NCI-H146 (cell line): ENCODE data around the gene ABTB2.

Experiments used
- DNase-seq: peaks from one replicate; lab custom pipeline; 2025; lab: John Stamatoyannopoulos, UW

ABTB2 gene

DNA sequence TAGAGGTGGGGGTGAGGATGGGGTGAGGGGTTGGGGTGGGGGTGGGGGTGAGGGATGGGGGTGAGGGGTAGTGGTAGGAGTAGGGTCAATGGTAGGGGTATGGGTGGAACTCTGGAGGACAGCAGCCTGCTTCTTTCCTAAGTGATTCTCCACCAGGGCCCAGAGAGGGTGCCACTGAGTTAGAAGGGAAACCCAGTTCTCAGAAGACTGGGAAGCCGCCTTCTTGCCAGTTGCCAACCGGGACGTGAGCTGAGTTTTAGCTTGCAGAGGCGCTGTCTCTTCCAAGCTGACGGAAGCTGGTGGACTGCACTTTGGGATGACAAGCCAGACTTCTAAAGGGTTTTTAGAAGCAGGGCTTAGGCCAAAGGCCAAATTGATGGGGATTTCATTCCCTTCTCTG lies 148.0 kb downstream of the ABTB2 start:
- no peak for DNase-seq

DNA sequence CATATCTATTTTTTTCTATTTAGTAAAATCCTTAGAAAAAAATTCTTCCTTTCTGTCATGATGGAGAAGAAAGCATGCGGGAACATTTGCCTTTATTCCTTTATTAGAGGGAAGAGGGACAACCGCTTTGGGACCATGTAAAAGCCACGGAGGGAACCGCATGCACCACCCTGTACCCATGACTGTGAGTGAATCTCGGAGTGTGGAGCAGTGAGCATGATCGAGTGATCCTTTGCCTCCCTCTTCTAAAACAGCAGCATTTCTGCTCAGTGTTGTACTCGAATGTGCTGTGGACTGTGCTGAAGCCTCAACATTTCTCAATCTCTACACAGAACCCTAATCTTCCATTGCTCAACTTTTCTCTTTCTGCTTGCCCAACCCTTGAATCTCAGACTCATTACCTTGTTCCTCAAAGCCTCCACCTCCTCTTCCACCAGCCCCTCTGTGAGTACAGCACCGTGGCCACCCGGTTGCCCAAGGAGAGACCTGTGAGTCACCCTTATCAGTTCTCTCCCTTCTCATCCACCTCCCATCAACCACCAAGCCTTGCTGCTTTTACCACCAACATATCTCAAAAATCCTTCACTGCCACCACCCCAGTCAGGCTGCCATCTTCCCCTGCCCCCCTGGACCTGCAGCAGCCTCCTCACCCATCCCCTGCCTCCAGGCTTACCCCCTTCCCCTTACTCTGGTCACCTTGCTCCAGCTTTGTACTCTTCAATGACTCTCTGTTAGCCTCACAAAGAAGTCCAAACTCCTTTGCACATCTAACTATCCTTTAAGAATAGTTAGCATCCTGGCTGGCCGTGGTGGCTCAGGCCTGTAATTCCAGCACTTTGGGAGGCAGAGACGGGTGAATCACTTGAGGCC lies 149.3 kb downstream of the ABTB2 start:
- DNase-seq = no peak

DNA sequence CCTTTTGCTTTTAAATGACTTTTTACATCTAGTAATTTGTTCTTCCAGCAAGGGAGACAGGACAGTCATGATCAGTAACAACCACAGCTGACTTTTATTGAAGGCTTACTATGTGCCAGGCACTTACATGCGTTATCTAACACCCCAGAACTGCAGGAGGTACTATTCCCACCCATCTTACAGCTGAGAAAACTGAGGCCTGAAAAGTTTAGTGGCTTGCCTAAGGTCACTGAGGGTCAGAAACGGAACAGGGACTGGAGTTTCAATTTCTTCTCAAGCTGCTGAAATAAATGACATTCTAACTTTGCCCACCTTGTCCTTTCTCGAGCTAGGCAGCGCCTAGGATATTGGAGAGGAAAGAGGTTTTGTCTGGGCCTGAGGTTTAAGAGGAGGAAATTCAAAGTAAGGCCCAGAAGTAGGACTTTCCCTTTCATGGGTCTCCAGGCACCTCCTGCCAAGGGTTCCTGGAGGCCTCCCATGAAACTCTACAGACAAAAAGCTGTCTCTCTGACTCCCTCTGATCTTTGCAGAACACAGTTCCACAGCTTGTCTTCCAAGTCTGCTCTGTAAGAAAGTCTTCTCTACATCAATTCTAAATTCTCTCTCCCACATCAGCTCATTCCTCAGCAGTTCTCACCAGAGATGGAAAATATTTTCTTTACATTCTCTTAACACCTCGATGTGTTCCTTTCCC lies 150.2 kb downstream of the ABTB2 start:
- no peak for DNase-seq

DNA sequence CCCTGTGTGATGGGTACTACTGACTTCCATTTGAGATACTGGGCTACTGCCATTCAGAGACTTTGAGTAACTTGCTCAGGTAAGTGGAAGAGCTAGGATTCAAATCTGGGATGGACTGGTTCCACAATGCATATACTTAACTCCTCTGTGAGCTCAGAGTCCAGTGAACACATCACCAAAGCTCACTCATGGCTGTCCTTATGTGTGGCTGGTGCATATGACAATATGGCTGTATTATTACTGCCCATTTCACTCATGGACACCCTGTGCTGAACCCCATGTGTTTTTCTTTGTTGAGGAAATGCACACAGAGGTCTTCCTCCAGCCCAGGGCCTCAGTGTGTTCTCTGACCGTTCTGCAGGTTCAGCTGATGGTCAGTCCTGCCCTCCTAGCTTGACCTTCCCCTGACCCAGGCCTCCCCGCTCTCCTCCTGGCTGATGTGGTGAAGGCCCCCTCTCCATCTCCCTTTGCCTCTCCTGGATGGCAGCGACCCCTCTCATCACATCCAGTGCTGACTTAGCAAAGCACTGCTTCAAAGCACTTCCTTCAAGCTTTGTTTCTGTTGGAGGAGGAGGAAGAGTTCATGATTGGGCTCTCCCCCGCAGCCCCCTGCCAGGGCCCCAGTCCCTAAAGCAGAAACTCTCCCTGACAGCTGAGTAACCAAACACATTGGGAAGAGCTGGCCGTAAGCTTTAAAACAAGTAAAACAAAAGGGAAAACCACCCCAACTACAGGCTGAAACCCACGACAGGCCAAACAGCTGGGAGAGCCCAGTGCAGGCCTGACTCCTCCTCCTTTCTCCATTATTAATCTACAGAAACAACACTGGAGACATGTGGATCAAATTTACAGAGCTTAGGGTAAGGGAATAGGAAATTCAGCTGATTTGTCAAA lies 151.2 kb downstream of the ABTB2 start:
- DNase-seq = no peak

DNA sequence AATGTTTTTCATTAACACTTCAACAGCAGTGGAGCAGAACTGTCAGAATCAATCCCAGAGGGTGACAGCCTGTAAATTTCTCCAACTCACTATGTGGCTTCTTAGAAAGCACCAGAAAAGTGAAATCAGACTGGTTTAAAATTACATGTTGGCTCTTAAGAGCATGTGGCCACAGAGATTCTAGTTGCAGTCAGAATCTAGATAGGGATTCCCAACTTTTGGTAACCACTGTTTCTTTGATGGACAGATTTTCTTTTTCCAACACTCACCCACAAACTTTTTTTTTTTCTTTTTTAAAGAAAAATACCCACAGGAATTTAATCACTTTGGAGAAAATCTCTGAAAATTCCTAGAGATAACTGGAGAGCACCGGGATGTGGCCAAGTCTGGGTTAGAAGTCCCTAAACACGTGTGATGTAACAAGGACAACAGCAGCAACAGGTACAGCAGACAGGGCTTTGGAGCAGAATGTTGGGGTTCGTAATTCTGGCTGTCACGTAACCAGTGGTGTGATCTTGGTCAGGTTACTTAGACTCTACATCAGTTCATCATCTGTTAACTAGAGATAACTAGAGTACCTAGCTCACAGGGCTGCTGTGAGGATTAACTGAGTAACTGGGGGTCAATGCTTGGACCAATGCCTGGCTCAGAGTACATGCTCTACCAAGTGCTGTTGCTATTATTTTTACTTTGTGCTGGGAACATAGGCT lies 152.3 kb downstream of the ABTB2 start:
- no peak for DNase-seq

DNA sequence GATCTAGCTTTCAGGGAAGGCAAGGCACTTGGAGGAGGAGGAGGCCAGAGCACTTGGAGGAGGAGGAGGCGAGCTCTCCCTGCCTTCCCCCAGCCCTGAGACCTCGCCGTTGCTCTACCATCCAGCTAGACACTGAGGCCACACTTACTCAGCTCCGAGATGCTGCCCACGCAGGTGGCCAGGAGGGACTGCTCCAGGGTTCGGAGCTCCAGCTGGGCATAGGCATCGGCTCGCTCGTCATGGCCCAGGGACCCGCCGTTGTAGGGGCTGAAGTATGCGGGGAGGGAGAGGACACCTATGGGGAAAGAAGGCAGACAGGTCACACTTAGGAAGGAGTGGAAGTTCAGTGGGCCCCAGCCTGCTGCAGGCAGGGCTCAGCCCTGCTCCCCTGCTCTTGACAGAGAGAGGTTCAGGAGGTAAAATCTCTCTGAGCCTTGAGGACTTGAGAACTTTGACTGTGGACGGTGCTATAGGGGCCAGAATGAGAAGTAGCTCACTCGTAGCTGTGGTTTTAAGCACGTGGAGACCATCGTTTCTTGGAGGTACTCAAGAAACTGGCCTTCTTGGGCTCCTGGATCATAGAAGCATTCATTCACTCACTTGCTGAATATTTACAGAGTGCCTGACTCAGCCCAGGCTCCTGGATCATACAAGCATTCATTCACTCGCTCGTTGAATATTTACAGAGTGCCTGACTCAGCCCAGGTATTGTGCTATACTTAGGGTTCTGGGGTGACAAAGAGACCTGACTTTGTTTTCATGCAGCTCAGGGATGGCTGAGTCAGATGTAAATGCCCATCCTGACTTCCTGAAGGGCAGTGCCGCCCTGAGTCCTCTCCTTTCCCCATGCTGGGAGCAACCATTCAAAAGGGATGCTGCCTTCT lies 153.2 kb downstream of the ABTB2 start:
- DNase-seq = no peak

DNA sequence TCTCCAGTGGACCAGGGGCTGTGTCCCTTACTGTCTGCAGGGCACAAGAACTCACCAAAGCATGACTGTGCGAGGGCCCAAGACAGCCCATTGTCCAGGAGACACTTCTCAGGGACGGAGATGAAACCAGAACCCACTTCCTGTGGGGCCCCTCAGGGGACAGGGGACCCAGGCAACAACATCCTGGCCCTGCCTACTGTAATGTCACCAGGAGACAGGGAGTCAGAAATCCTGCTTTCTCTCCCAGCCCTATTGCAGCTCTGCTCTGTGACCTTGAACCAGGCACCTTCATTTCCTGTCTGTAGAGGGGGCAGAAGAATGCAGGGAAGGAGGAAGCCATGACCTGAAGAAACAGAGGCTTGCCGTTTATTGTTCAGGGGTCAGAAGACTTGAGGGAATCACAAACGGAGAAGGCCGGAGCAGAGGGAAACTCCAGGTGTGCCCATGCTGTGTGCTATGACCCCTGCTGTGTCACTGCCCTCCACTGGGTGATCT lies 154.4 kb downstream of the ABTB2 start:
- no peak for DNase-seq

DNA sequence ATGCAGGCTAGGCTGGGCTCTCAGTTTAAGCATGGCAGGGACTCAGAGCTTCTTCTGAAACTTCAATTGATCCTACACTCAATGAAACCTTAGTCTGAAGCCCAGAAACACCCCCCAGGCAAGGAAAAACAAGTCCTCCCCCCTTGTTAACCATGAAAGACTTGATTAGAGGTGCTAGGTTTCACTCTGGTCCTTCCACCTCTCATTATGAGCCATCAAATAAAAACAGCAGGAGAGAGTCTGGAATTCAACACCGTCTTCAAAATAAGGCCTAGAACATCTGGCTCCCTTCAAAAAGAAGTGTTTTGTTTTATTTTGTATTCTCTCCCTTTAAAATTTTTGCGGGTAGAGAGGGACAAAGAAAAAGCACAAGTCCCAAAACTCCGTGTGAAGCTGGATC lies 156.7 kb downstream of the ABTB2 start:
- peak; percentile 29 for DNase-seq

DNA sequence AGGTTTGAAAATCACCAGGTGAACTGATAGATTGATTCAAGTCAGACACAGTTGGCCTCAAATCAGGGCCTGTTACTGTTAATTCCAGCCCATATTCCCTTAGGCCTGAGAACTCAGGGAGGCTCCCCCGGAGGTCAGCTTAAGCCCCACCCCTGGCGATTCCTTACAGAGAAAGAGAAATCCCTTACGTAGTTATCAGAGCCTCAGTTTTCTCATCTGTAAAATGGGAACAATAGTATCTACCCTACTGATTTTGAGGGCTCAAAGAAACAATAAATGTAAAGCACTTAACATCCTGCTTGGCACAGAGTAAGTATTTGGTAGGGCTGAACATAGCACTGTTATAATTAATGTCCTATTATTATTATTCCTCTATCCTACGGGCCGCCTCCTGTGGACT lies 158.3 kb downstream of the ABTB2 start:
- DNase-seq = no peak

DNA sequence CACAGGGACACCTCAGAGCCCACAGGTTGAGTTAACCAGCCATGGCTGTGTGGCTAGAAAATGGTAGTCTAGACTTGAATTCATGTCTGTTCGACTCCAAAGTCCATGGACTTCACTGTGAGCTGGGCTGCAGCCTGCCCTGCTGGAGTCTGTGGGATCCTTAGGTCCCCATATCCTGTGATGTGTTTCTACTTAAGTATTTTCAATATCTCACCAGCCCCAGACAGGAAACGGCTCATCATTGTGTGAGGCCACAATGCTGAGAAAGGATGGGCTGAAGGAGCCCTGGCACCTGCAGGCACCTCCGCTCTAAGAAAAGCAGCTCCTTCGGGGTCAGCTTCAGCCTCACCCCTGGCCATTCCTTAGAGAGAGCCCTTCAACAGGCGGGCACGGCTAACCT lies 159.3 kb downstream of the ABTB2 start:
- no peak for DNase-seq

DNA sequence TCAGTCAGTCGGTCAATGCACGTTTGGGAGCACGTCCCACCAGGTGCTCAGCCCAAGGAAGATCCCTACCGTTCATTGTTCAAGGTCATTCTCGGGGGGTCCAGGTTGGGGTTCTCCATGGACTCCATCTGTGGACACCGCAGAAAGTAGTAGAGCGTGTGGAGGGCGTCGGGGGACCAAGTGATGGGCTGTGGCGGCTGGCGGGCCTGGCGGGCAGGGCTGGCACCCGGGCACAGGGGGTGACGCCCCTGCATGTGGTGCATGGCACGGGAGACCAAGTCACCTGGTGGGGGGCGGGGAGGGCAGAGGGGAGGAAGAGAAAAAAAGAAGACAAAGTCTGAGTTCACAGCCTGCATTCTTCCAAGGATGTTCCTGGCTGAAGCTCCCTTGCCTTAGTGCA lies 160.6 kb downstream of the ABTB2 start:
- no peak for DNase-seq

DNA sequence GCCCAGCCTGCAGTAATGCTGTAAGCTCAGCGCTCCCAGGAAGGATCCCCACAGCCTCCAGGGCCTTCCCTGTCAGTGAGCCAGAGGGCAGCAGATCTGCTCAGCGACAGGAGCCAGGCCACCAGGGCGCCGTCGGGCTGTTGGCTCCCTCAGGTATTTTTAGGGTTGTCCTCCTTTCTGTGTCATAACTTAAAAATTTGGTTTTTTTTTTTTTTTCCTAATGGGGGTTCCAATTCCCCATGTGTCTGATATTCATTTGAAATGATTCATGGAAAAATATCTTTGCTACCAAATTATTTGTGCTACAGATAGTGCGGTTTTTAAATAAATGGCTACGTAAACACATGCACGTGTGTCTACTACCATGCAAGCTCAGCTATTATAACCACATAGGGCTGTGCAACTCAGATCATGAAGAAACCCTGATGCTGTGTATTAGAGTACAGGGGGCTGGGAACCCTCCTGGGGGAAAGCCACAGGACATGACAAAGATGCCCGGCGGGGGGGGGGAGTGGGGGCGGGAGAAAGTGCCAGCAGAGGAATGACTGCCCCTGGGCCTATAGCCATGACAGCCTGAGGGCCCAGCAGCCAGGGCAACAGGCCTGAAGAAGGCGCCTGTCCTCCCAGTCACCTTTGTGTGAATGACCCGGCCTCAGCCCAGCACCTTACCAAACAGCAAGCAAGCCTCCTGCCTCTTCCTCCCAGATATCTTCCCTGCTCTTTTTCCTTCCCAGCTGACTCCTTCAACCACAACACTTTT lies 163.1 kb downstream of the ABTB2 start:
- DNase-seq = no peak

DNA sequence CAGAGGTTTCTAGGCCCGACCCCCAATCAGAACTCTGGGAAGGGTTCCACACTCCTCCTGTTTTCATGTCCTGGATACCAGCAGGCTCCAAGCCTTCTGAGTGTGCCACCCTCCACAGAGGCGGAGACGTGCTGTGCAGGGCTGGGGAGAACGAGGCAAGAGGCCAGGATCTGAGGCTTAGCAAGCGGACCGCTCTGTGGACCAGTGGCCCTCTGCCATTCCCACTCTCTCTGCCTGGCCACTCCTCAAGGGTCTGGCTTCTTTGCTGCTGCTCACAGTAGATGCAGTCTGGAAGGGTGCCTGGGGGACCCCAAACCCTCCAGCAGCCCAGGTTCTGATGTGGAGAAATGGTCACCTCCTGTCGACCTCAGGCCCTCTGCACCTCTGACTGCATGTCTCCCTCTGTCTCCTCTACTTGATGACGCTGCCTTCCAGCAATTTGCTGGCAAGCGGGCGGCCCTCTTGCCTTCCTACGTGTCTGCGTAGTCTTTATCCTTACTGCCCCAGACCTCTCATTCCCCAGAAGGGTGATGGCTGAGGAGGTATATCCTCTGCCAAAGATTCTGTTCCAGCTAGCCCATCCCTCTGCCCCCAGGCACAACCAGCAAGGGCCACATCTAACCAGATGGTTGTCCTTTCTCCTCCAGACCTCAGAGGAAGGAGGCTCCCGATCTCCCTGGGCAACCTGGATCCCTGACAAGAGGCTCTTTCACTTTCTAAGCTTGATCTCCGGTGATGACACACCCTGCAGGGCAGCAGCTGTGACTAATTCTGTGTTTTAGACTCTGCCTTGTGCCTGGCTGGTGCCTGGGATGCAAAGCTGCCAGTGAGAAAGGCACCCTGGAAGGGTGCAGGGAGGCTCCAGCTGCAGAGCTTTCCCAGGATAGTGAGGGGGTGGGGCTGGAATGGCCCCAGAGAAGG lies 165.1 kb downstream of the ABTB2 start:
- DNase-seq = peak; percentile 25

DNA sequence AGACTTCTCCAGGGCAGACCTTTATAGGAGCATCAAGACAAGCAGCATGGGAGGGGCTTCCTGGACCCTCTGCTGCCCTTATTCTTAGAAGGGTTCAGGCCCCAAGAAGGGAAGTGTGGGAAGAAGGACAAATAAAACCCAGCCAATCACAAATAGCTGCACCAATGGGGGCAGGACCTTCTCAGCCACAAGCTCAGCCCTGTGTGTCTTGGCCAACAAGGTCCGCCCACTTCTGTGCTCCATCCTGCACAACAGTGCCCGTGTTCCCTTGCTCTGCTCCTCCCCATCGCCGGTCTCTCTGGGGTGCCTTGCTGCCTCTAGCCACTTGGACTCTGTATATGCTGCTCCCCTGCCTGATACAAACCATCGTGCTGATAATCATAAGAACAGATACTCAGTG lies 166.2 kb downstream of the ABTB2 start:
- DNase-seq = no peak

DNA sequence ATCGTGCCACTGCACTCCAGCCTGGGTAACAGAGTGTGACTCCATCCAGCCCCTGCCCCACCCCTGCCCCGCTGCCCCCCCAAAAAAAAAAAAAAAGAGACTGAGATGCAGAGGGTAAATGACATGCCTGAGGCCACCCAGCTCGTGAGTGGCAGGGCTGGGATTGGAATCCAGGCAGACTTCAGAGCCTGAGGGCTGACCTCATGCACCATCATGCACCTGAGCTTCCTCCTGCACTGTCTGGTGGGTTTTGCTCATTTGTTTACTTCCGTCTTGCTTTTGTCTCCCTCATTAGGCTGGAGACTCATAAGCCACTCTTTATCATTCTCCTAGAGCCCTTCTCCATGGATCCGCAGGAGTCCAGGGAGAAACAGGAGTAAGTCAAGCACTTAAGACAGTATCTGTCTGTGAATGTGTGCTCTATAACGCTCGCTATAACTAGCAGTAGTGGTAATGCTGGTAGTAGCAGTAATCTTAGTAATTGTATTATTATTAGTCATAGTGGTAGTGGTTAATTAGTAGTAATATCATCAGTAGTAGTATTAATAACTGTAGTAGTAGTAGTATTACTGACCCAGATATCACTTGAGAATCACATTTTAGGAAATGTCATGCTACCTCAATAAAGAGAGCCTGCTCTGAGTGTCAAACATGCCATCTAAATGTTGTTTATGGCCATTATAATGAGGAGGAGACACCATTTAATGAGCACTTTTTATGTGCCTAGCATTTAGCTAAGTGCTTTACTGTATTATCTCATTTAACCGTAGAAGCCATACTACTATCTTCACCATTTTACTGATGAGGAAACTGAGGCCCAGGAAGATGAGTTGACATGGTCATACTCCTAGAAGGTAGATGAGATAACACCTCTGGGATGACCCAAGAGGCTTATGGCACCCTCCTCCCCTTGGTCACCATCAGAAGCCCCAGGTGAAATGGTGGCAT lies 167.3 kb downstream of the ABTB2 start:
- DNase-seq = no peak

DNA sequence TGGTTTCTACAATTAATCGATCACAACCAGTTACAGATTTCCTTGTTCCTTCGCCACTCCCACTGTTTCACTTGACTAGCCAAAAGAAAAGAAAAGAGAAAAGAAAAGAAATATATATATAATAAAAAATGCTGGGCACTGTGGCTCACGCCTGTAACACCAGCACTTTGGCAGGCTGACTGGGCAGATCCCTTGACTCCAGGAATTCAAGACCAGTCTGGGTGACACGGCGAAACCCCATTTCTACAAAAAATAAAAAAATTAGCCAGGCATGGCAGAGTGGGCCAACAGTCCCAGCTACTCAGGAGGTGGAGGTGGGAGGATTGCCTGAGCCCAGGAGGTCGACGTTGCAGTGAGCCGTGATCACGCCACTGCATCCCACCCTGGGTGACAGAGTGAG lies 168.6 kb downstream of the ABTB2 start:
- DNase-seq = no peak

DNA sequence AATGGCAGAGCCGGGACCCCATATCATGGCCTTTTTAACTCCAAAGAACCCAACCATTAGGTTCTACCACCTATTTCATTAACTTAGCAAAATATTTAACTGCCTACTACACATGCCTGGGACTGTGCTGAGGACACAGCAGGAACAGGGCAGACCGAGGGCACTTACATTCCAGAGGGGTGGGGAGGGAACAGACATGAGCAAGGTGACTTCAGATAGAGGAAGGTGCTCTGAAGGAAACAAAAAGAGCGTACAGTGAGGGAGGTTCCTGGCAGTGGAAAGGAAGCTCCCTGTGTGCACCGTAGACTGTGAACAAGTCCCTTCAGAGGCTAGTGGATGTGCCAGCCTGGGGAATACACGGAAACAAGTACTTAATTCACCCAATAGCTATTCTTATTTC lies 169.6 kb downstream of the ABTB2 start:
- DNase-seq = no peak
